Measurements from ENCODE around the gene TMEM161A.

DNA sequence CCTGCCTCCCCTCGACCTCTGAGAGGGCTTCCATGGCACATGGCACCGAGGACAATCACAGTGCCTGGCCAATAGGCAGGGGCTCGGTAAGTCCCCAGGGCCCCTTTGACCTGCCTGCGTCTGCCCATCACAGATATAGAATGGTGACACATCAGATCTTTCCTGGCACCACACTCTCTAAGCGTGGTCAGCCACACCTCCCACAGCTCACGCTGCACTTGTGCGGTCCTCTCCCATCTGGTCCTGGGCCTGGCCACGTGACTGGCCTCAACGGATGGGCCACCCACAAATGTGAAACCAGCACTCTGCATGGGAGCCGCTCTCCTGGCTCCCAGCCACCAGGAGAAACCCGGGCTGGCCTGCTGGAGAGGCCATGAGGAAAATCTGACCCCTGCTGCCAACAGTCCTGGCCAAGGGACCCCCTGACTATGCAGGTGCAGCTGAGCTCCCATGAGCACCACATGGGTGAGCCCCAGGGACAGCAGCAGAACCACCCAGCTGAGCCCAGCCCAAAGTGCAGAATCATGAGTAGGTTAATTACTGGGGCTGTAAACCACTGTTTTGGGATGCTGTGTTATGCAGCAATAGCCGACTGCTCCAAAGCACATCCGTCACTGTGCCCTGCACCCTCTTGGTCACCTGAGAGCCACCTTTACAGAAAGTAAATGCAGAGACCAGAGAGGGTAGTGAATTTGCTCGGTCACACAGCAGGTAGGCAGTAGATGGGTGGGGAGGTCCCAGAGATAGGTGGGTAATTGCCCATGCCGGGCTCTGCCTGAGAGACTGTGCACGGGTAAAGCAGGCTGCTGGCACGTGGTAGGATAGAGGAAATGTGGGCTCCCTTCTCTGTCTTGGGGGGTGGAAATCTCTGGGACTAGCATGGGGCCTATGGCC, 41.5 kb upstream of the TMEM161A start:
- TF ChIP-seq, protein P1, sequence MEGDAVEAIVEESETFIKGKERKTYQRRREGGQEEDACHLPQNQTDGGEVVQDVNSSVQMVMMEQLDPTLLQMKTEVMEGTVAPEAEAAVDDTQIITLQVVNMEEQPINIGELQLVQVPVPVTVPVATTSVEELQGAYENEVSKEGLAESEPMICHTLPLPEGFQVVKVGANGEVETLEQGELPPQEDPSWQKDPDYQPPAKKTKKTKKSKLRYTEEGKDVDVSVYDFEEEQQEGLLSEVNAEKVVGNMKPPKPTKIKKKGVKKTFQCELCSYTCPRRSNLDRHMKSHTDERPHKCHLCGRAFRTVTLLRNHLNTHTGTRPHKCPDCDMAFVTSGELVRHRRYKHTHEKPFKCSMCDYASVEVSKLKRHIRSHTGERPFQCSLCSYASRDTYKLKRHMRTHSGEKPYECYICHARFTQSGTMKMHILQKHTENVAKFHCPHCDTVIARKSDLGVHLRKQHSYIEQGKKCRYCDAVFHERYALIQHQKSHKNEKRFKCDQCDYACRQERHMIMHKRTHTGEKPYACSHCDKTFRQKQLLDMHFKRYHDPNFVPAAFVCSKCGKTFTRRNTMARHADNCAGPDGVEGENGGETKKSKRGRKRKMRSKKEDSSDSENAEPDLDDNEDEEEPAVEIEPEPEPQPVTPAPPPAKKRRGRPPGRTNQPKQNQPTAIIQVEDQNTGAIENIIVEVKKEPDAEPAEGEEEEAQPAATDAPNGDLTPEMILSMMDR (IDR thresholded peaks at IDR 0.05), result no peak
- TF ChIP-seq EP300 (IDR thresholded peaks at IDR 0.05; ENCODE audit: low read depth) (no peak), POLR2AphosphoS5 (IDR thresholded peaks at IDR 0.05) (no peak), POLR2A (IDR thresholded peaks at IDR 0.05) (no peak)
